ENCODE results near the gene PIGT. TPM values are rescaled to one million over a fixed set of nuclear protein-coding genes. Genes with fewer than 3 reads are reported as not detected.

Gene PIGT
- total and polyA plus RNA-seq, 10 of the 15 experiments (the other 5 are each of a cell fraction or from before 2014, with no cell fraction given): 18.6 to 66.0 (median 35.3) TPM

DNA sequence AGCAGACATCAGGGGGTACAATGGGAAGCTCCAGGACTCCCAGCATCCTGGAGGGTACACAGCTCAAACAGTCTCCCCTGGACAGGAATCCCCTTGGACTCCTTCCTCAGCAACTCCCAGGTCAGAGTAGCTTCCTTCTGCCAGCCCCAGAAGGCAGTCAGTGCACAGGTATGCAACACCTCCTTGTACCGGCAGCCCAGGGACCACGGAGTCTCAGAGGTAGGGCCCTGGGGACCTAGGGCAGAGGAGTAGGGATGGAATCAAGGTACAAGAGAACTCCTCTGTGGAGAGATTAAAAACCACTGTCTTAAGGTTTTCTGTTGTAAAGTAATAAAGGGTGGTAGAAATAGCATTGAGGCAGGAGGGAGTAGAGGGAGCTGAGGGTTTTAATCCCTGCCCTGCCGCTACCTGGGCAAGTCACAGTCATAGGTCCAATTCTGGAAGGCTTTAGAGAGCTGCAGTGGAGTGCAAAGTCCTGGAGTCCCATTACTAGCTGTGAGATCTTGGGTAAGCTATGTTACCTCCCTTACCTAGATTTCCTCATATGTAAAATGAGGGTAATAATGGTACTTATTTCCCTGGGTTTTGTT, 45.3 kb upstream of the PIGT start:
- H3K4me2 ChIP-seq (ENCODE audit: control insufficient read depth, insufficient read depth): no peak overlapping the region
- FAIRE-seq: no peak
- no peak for TF ChIP-seq NFIC (IDR thresholded peaks at IDR 0.05; ENCODE audit: low read depth, low read length)
- no peak for TF ChIP-seq RAD51 (IDR thresholded peaks at IDR 0.05)
- TF ChIP-seq NFYB (IDR thresholded peaks at IDR 0.05; ENCODE audit: insufficient read depth, low read depth, low read length): no peak
- no peak for TF ChIP-seq TAF1 (IDR thresholded peaks at IDR 0.05; ENCODE audit: borderline replicate concordance, low read depth, low read length)
- TF ChIP-seq, protein P1, sequence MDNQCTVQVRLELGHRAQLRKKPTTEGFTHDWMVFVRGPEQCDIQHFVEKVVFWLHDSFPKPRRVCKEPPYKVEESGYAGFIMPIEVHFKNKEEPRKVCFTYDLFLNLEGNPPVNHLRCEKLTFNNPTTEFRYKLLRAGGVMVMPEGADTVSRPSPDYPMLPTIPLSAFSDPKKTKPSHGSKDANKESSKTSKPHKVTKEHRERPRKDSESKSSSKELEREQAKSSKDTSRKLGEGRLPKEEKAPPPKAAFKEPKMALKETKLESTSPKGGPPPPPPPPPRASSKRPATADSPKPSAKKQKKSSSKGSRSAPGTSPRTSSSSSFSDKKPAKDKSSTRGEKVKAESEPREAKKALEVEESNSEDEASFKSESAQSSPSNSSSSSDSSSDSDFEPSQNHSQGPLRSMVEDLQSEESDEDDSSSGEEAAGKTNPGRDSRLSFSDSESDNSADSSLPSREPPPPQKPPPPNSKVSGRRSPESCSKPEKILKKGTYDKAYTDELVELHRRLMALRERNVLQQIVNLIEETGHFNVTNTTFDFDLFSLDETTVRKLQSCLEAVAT (IDR thresholded peaks at IDR 0.05): no peak
- no peak for TF ChIP-seq CBX5 (IDR thresholded peaks at IDR 0.05; ENCODE audit: low read depth)
- TF ChIP-seq, protein P2, sequence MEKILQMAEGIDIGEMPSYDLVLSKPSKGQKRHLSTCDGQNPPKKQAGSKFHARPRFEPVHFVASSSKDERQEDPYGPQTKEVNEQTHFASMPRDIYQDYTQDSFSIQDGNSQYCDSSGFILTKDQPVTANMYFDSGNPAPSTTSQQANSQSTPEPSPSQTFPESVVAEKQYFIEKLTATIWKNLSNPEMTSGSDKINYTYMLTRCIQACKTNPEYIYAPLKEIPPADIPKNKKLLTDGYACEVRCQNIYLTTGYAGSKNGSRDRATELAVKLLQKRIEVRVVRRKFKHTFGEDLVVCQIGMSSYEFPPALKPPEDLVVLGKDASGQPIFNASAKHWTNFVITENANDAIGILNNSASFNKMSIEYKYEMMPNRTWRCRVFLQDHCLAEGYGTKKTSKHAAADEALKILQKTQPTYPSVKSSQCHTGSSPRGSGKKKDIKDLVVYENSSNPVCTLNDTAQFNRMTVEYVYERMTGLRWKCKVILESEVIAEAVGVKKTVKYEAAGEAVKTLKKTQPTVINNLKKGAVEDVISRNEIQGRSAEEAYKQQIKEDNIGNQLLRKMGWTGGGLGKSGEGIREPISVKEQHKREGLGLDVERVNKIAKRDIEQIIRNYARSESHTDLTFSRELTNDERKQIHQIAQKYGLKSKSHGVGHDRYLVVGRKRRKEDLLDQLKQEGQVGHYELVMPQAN (conservative IDR thresholded peaks at IDR 0.05): no peak
- no peak for TF ChIP-seq SPI1 (IDR thresholded peaks at IDR 0.05; ENCODE audit: borderline replicate concordance, insufficient read depth, low read depth, low read length)
- no peak for TF ChIP-seq EP300 (IDR thresholded peaks at IDR 0.05; ENCODE audit: borderline replicate concordance in 1 of 2, control insufficient read depth in 1 of 2, low read depth in 2 of 2, low read length in 2 of 2)
- no peak for TF ChIP-seq CREM (IDR thresholded peaks at IDR 0.05; ENCODE audit: low read depth)
- TF ChIP-seq NR2C2 (IDR thresholded peaks at IDR 0.05; ENCODE audit: borderline replicate concordance, control insufficient read depth, insufficient read length, low read depth): no peak
- TF ChIP-seq MYB (IDR thresholded peaks at IDR 0.05; ENCODE audit: borderline replicate concordance, low read depth, low read length): no peak
- TF ChIP-seq SREBF1 (IDR thresholded peaks at IDR 0.05; ENCODE audit: low read length): no peak
- BruUV-seq (replicated peaks): no TSS peak
- H3K4me3 ChIP-seq: no peak overlapping the region
- H4K20me1 ChIP-seq (ENCODE audit: control insufficient read depth, insufficient read depth): no peaks in the 10 kb centered on the region; the same call in 1 of the 2 replicates
- no peaks in the 10 kb centered on the region; the same call in 2 of the 3 replicates for H3K9me3 ChIP-seq (replicated peaks; ENCODE audit: control insufficient read depth, insufficient read depth, low read length)
- in situ Hi-C loops (cut with MboI): loop anchor here (5.0 kb wide), 1 partner anchor 67 kb away; no protein-coding TSS in a partner anchor
- 98% methylated on average over 3 of the region's 3 CpGs for WGBS (ENCODE audit: insufficient coverage, insufficient replicate concordance, low lambda C conversion rate, missing lambda C conversion rate)
- SMC1A ChIA-PET (ENCODE audit: uncharacterized antibody, unreplicated experiment): interaction anchor here (0.7 to 19.8 kb wide), 9 partner anchors 8 to 443 kb away, joined by 3 to 440 read pairs (median 7); partner anchors contain the start of genes PIGT and SYS1
- DNase-seq (ENCODE audit: low read depth, low spot score): no peak
- CTCF ChIA-PET: interaction anchor here (0.6 to 19.4 kb wide), 10 partner anchors 8 to 401 kb away, joined by 3 to 685 read pairs (median 7); partner anchors contain the start of genes PIGT and SYS1
- H2AFZ ChIP-seq (ENCODE audit: control insufficient read depth, low read depth, low read length): no peak overlapping the region
- no peak overlapping the region for H3K27ac ChIP-seq (ENCODE audit: control insufficient read depth, insufficient read depth)
- no peaks in the 10 kb centered on the region for H3K79me2 ChIP-seq (ENCODE audit: control insufficient read depth, insufficient read depth, low read length)
- H3K27me3 ChIP-seq (replicated peaks in 1 of 2; ENCODE audit: control insufficient read depth in 2 of 2, insufficient read depth in 2 of 2, low read length in 1 of 2): no peaks in the 10 kb centered on the region
- peaks cover 35% of the 10 kb centered on the region for H3K4me1 ChIP-seq (ENCODE audit: control insufficient read depth, insufficient read depth, low read length)
- peaks cover 5 to 6% of the 10 kb centered on the region in 2 experiments; a peak in 3 of 4 replicates for H3K36me3 ChIP-seq (ENCODE audit: control insufficient read depth in 2 of 2, insufficient read depth in 2 of 2, low read length in 1 of 2)
- intact Hi-C loops (cut with micrococcal nuclease; ENCODE audit: unreplicated experiment): no loop called here
- RAD21 ChIA-PET (ENCODE audit: unreplicated experiment): interaction anchor here (0.8 to 17.6 kb wide), 4 partner anchors 45 to 67 kb away, joined by 3 to 394 read pairs (median 27); no protein-coding TSS in a partner anchor
- ATAC-seq: no peak
- POLR2A ChIA-PET: interaction anchor here (0.9 kb wide), 1 partner anchor 49 kb away, joined by 3 read pairs; no protein-coding TSS in a partner anchor
- H3K9ac ChIP-seq (ENCODE audit: control insufficient read depth, insufficient read depth, low read length): no peak overlapping the region
